AG10803 (cell line): Measurements from ENCODE around the gene CDK4.

Experiments used
- DNase-seq: peaks from one replicate; pipeline ENCODE4 v3.0.0; 2010; ENCODE audit warnings: low read depth
- H3K4me3 ChIP-seq: 2 replicates; pipeline ENCODE4 v1.5.1; 2011; ENCODE audit warnings: mild to moderate bottlenecking, low read length, control low read depth
- TF ChIP-seq, protein P1 (sequence below): conservative IDR thresholded peaks from 2 replicates; pipeline ENCODE4 v1.5.1; 2011; ENCODE audit warnings: mild to moderate bottlenecking, low read length, control low read depth, inconsistent platforms

The CDK4 gene

DNA sequence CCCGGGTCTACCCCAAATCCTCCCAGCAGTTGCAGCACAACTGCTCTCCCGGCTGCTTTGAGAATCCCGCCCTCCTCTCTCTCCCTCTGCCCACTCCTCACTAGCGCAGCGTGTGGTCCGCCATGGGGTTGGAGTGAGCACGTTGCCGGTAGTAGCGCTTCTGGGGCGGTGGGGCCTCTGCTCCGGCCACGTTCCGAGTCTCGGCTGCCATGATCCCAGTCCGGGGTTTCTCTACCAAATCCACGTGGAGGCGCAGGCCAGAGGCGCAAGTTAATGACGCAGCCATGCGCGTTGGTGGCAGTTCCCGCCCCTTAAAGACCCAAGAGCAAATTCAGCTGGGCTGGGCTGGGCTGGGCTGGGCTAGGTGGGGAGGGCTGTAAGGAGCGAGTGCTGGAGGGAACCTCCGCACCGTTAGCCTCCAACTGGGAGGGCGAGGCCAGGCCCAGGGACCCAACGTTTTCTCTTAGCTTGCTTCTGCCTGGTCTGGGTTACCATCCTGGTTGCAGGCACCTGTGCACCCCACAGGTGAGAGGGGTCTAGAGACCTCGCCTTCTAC, 19.8 kb upstream of the CDK4 start, which contains the start of gene METTL1:
Gene METTL1, minus strand, starts transcription at position 233 of the 556 bp plus-strand sequence. Its CDS starts 22 bp downstream, at position 211.
- TF ChIP-seq, protein P1, sequence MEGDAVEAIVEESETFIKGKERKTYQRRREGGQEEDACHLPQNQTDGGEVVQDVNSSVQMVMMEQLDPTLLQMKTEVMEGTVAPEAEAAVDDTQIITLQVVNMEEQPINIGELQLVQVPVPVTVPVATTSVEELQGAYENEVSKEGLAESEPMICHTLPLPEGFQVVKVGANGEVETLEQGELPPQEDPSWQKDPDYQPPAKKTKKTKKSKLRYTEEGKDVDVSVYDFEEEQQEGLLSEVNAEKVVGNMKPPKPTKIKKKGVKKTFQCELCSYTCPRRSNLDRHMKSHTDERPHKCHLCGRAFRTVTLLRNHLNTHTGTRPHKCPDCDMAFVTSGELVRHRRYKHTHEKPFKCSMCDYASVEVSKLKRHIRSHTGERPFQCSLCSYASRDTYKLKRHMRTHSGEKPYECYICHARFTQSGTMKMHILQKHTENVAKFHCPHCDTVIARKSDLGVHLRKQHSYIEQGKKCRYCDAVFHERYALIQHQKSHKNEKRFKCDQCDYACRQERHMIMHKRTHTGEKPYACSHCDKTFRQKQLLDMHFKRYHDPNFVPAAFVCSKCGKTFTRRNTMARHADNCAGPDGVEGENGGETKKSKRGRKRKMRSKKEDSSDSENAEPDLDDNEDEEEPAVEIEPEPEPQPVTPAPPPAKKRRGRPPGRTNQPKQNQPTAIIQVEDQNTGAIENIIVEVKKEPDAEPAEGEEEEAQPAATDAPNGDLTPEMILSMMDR = no peak
- DNase-seq = peak; percentile 94
- H3K4me3 ChIP-seq = peak within 1 kb of the TSS; percentile 99

DNA sequence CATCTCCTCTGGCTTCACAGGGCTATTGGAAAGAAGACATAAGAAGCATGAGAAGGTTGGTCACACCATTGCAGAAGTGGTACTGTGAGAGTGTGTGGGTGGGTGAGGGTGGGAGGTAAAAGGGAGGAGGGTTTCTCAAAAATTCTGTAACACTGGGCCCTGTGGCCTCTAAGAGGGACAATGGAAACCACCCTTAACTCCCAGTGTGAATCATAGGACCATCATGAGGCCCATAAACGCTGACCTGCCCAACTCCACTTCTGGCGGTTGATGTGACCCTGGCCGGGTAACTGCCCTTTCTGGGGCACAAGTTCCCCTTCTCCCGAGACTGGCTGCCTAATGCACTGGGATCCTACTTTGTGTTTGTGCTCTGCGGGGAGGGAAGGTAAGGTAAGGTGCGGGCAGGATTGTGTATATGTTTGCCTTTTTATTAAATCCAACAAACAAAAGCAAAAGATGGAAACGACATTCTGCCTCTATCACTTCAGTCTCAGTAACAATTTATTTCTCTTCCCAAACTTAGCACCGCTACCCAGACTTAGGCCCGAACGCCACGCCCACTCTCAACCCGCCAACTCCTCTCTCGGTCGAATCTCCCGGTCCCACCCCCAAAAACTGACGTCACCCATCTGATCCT, 19.2 kb upstream of the CDK4 start:
- TF ChIP-seq, protein P1 = no peak
- H3K4me3 ChIP-seq = peak overlapping the region; percentile 99
- peak; percentile 85 for DNase-seq

DNA sequence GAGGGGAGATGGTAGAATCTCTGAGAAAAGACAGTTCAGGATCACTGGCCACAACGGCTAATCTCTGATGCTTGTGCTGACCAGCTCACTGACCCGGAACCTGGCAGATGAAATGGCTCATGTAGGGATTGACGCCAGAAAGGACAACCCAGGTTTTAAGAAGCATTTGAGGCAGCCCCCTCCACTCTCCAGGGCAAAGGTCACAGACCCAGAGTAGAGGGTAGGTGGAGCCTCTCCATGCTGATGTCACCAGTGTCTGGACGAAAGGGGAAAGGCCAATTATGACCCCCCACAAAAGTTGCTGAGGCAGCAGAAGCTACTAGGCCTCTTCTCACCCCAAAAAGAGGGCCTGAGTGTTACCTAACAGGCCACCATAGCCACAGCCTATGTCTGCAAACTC, 18.6 kb upstream of the CDK4 start:
- TF ChIP-seq, protein P1 = no peak
- no peak overlapping the region for H3K4me3 ChIP-seq
- no peak for DNase-seq

DNA sequence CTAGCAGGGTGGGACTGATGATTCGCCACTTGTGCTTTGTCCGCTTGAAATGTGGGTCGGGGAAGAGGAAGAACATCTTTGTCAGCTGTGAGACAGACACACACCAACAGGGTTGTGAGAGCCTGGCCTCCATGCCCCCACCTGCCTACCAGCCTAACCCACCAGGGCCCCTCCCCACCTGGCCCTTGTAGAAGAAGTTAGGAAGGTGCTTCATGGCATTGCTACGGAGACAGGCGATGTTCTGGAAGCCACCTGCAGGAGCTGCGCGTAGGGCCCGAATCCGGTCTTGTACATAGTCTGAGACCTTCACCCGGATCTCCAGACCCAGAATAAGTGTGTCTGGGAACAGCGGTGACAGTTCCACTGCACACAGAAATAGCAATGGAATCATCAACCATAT, 17.5 kb upstream of the CDK4 start:
- TF ChIP-seq, protein P1 = no peak
- DNase-seq = no peak
- no peak overlapping the region for H3K4me3 ChIP-seq

DNA sequence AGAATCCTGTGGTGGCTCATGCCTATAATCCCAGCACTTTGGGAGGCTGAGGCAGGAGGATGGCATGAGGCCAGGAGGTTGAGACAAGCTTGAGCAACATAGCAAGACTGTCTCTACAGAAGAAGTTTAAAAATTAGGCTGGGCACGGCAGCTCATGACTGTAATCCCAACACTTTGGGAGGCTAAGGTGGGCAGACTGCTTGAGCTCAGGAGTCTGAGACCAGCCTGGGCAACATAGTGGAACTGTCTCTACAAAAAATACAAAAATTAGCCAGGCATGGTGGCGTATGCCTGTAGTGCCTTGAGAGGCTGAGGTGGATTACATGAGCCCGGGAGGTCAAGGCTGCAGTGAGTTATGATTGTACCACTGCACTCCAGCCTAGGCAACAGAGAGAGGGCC, 15.8 kb upstream of the CDK4 start:
- DNase-seq = no peak
- no peak overlapping the region for H3K4me3 ChIP-seq
- TF ChIP-seq, protein P1 = no peak

DNA sequence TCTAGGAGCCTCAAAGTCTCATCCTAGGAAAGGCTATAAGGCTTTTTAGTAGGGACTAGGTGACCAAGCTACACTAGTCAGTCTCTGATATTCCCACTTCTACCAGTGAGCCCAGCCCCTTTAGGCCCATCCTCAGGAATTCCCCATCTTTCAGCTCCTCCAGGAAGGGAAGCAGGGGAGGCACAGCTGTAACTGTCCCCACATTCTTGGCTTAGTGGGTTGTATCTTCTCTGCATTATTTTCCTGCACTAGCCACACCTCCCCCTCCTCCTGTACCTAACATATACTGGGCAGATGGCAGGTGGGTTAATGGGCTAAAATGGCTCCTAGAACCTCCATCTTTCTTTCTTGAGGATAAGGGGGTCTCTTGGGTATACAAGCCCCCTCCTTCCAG, 15.2 kb upstream of the CDK4 start:
- no peak for DNase-seq
- no peak overlapping the region for H3K4me3 ChIP-seq
- TF ChIP-seq, protein P1 = no peak

DNA sequence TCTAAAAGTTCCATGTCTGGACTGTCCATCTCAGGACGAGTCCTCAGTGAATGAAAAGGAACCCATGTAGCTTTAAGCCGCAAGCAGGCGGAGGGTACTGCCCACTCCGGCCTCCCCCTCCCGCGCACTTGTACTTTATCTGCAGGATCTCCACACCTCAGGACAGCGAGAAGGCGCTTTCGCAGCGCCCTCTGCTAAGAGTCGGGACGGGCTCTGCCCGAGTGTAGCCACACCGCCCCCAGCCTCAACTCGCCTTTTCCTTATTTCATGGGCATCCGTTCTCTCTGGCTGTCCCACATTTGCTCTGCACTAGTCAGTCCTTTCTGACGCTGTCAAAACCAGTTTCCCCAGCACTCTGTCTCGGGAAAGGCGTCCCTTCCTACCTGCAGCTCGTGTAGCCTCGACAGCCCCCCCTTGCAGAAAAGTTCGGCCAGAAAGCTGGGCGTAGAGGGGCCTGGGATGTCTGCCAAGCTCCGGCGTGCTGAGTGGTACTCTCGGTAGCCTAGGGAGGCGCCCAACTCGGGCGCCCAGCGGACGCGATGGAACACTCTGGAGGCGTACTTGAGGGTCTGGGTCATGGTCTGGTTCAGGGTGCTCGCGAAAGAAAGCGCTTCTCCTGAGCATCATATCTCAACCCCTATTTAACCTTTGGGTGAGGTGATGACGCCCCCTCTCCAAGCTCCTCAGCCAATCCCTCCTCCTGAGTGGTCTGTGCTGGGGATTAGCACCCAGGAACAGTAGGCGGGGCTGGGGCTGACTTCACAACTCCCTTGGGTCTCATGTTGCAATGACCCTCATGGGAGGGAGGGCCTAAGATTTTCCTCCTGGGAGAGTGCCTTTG, 14.6 kb upstream of the CDK4 start, which contains the start of gene CYP27B1:
Gene CYP27B1, minus strand, starts transcription at position 615 of the 841 bp plus-strand sequence. Its CDS starts 37 bp downstream, at position 578.
- peak within 1 kb of the TSS; percentile 36 for H3K4me3 ChIP-seq
- no peak for DNase-seq
- TF ChIP-seq, protein P1 = no peak
